B cell (primary cell): ENCODE results near the gene STX12. TPM values are rescaled to one million over a fixed set of nuclear protein-coding genes. Genes with fewer than 3 reads are reported as not detected.

Source experiments
- ATAC-seq: fragments of 200-7000 bp; cut with Tn5 transposase; one replicate; pipeline ENCODE4 v1.10.0; 2021; ENCODE audit warnings: low read depth, mild to moderate bottlenecking, moderate number of reproducible peaks, moderate library complexity
- CTCF ChIA-PET: fragments of 350-600 bp; sonication (Branson Sonifier 250); formaldehyde crosslinking; loops from one replicate; lab custom pipeline; 2021; ENCODE audit warnings: antibody characterized with exemption, inconsistent platforms; lab: Charles Lee
- POLR2A ChIA-PET: fragments of 350-600 bp; sonication (Branson Sonifier 250); formaldehyde crosslinking; loops from one replicate; lab custom pipeline; 2021; ENCODE audit warnings: antibody characterized with exemption; lab: Charles Lee
- DNase-seq: peaks from one replicate; pipeline ENCODE4 v3.0.0; 2013
- H2AFZ ChIP-seq: 2 replicates; pipeline ENCODE4 v1.6.1; 2012; ENCODE audit warnings: mild to moderate bottlenecking, low read depth, low read length; ENCODE audit not compliant: insufficient read depth, poor library complexity, severe bottlenecking
- H3K27ac ChIP-seq, 2 donors: 1 replicate in 1 of 2; 2 replicates in 1 of 2; pipeline ENCODE4 v1.5.1; 2012 to 2013; ENCODE audit warnings: low read length in 2 of 2, mild to moderate bottlenecking in 2 of 2, moderate library complexity in 1 of 2
- H3K27me3 ChIP-seq, 4 experiments: fragments of 200-600 bp in 1 of 4; sonication (generic) in 1 of 4; replicated peaks in 1 of 4; 1 replicate in 2 of 4; 2 replicates in 2 of 4; pipeline versions ENCODE4 v1.6.1 to v1.7.0; 2013 to 2016; ENCODE audit warnings: low read length in 3 of 4, mild to moderate bottlenecking in 2 of 4, mixed read lengths in 1 of 4, moderate library complexity in 1 of 4; ENCODE audit not compliant: insufficient read depth in 4 of 4, control insufficient read depth in 3 of 4; ENCODE audit errors: control extremely low read depth in 1 of 4
- H3K36me3 ChIP-seq, 2 experiments: replicated peaks in 1 of 2; 1 replicate in 1 of 2; 2 replicates in 1 of 2; pipeline versions ENCODE4 v1.6.1 to v1.7.1; 2013; ENCODE audit warnings: low read length in 1 of 2; ENCODE audit not compliant: insufficient read depth in 2 of 2, control insufficient read depth in 1 of 2; ENCODE audit errors: control extremely low read depth in 1 of 2, extremely low read depth in 1 of 2
- H3K4me1 ChIP-seq, 2 donors: fragments of 200-600 bp in 1 of 2; sonication (generic) in 1 of 2; 1 replicate in 1 of 2; 2 replicates in 1 of 2; pipeline versions ENCODE4 v1.5.1 to v1.6.1; 2013 to 2017; ENCODE audit warnings: low read length in 2 of 2; ENCODE audit not compliant: control insufficient read depth in 2 of 2, insufficient read depth in 2 of 2
- H3K4me2 ChIP-seq: replicated peaks from 2 replicates; pipeline ENCODE3; 2012; ENCODE audit warnings: mild to moderate bottlenecking, low read depth, low read length; ENCODE audit not compliant: poor library complexity, severe bottlenecking
- H3K4me3 ChIP-seq, 5 experiments: fragments of 200-600 bp in 1 of 5; sonication (generic) in 1 of 5; 1 replicate in 3 of 5; 2 replicates in 2 of 5; pipeline versions ENCODE4 v1.5.1 to v1.7.0; 2011 to 2016; ENCODE audit warnings: low read length in 4 of 5, mild to moderate bottlenecking in 4 of 5, low read depth in 2 of 5, control low read depth in 1 of 5, moderate library complexity in 1 of 5; ENCODE audit not compliant: insufficient read depth in 1 of 5; ENCODE audit errors: control extremely low read depth in 1 of 5, extremely low read depth in 1 of 5
- H3K79me2 ChIP-seq: fragments of 200-600 bp; sonication (generic); one replicate; pipeline ENCODE4 v1.6.0; 2016; ENCODE audit warnings: low read length; ENCODE audit not compliant: control insufficient read depth, insufficient read depth
- H3K9ac ChIP-seq: fragments of 200-600 bp; sonication (generic); 2 replicates; pipeline ENCODE4 v1.6.1; 2017; ENCODE audit warnings: mild to moderate bottlenecking, low read length, moderate library complexity
- H3K9me3 ChIP-seq, 3 donors: one replicate each; pipeline versions ENCODE4 v1.6.1 to v1.7.1; 2013; ENCODE audit warnings: low read length in 2 of 3; ENCODE audit not compliant: control insufficient read depth in 2 of 3, insufficient read depth in 1 of 3; ENCODE audit errors: control extremely low read depth in 1 of 3
- H4K20me1 ChIP-seq: 2 replicates; pipeline ENCODE4 v1.6.0; 2012; ENCODE audit warnings: mild to moderate bottlenecking, low read length; ENCODE audit not compliant: insufficient read depth, control insufficient read depth, poor library complexity, severe bottlenecking
- H3K27ac Mint-ChIP-seq: one replicate; pipeline ENCODE4 v1.8.0; 2021; ENCODE audit warnings: mixed read lengths
- H3K27me3 Mint-ChIP-seq: one replicate; pipeline ENCODE4 v1.8.0; 2021; ENCODE audit warnings: mixed read lengths
- H3K4me1 Mint-ChIP-seq: one replicate; pipeline ENCODE4 v1.8.0; 2021; ENCODE audit warnings: mixed read lengths
- H3K4me3 Mint-ChIP-seq: one replicate; pipeline ENCODE4 v1.8.0; 2021; ENCODE audit warnings: mixed read lengths
- H3K9me3 Mint-ChIP-seq: one replicate; pipeline ENCODE4 v1.8.0; 2022; ENCODE audit warnings: mixed read lengths; ENCODE audit not compliant: insufficient read depth
- EZH2 ChIP-seq: IDR thresholded peaks from 2 replicates; pipeline ENCODE4 v1.6.1; 2012; ENCODE audit warnings: borderline replicate concordance, low read depth, mild to moderate bottlenecking, moderate library complexity, low read length; ENCODE audit not compliant: insufficient read depth, poor library complexity, severe bottlenecking
- WGBS: methylation state at CpG from one replicate; pipeline ENCODE4 v1.1.5; 2013; ENCODE audit warnings: missing lambda C conversion rate; ENCODE audit not compliant: insufficient coverage; 5-methylcytosine and 5-hydroxymethylcytosine counted together
- intact Hi-C: fragments of 100-400 bp; cut with micrococcal nuclease; formaldehyde crosslinking; loops from one replicate; pipeline ENCODE4 v1.10.0; 2022
- polyA plus RNA-seq: library from polyadenylated mRNA; depleted of rRNA; stranded (reverse); fragments of >200 nt; gene quantifications from 2 replicates; pipeline ENCODE4 v1.2.3, GENCODE V29; 2012
- total RNA-seq, 2 donors: library from RNA; stranded (reverse); fragments of 120-200 nt in 1 of 2; gene quantifications; 1 replicate in 1 of 2; 2 replicates in 1 of 2; pipeline versions ENCODE4 v1.2.3 to v1.2.4, GENCODE V29; 2013 to 2022
- TF ChIP-seq, protein P1 (sequence below): fragments of 200-600 bp; IDR thresholded peaks from one replicate; pipeline ENCODE4 v1.8.0; 2022; ENCODE audit warnings: antibody characterized with exemption, mild to moderate bottlenecking

The STX12 gene
- total and polyA plus RNA-seq, 2 donors (not counting 1 experiment from before 2014, with no cell fraction given) = 20.5 to 36.4 TPM

DNA sequence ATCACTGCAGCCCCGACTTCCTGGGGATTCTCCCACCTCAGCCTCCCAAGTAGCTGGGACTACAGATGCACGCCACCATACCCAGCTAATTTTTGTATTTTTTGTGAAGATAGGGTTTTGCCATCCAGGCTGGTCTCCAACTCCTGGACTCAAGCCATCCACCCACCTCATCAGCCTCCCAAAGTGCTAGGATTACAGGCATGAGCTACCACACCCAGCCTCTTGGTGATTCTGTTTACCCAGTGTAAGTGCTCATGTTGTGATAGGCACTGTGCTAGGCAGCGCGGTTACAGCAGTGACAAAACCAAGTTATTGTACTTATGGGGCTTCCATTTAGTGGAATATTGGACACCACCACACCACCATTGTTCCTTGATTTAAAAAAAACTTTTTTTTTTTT, 9.7 kb upstream of the STX12 start:
- Histone ChIP-seq H4K20me1 (no peaks in the 10 kb centered on the region), H2AFZ (no peak overlapping the region), H3K27me3 (no peaks in the 10 kb centered on the region), H3K36me3 (peaks cover 6 to 18% of the 10 kb centered on the region in 2 experiments), H3K9me3 (no peaks in the 10 kb centered on the region), H3K4me1 (no peaks in the 10 kb centered on the region), H3K4me2 (no peak overlapping the region), H3K79me2 (no peaks in the 10 kb centered on the region), H3K27ac (no peak overlapping the region), H3K9ac (no peak overlapping the region), H3K4me3 (no peak overlapping the region)
- TF ChIP-seq EZH2 = no peak
- TF ChIP-seq, protein P1, sequence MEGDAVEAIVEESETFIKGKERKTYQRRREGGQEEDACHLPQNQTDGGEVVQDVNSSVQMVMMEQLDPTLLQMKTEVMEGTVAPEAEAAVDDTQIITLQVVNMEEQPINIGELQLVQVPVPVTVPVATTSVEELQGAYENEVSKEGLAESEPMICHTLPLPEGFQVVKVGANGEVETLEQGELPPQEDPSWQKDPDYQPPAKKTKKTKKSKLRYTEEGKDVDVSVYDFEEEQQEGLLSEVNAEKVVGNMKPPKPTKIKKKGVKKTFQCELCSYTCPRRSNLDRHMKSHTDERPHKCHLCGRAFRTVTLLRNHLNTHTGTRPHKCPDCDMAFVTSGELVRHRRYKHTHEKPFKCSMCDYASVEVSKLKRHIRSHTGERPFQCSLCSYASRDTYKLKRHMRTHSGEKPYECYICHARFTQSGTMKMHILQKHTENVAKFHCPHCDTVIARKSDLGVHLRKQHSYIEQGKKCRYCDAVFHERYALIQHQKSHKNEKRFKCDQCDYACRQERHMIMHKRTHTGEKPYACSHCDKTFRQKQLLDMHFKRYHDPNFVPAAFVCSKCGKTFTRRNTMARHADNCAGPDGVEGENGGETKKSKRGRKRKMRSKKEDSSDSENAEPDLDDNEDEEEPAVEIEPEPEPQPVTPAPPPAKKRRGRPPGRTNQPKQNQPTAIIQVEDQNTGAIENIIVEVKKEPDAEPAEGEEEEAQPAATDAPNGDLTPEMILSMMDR = no peak
- no peaks in the 10 kb centered on the region for H3K4me1 Mint-ChIP-seq
- no peak for DNase-seq
- ChIA-PET CTCF (no interaction called here), POLR2A (interaction anchor here (1.0 kb wide), 1 partner anchor 10 kb away, joined by 3 read pairs; the partner anchor contains the start of gene STX12)
- no peak for ATAC-seq
- H3K27me3 Mint-ChIP-seq = no peaks in the 10 kb centered on the region
- intact Hi-C loops = no loop called here
- H3K27ac Mint-ChIP-seq = no peak overlapping the region
- no peak overlapping the region for H3K4me3 Mint-ChIP-seq
- no peaks in the 10 kb centered on the region for H3K9me3 Mint-ChIP-seq
- WGBS = 100% methylated on average over 1 of the region's 4 CpGs

DNA sequence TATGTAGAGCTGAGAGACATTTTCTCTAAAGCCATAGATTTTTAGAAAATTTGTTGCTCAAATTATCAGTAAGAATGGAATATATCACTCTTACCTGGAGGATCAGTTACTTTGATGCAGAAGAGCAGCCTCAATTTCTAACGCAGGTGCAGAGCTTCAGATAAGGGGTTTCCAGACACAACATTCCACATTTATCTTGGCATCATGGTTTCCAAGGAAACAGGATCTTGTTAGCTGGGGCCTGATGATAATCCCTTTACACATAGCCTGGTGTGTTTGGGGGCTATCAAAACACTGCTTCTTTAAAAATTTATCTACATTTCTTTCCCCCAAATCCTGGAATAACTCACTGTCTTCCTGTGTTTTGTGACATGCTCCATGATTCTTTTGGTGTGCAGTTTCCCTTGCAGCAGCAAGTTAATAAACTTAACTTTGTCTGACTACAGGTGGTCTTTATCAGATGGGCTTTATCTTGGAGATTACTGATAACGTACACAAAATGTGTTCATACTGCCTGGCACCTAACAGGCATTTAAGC, 2.7 kb upstream of the STX12 start:
- peaks cover 19% of the 10 kb centered on the region for H3K4me1 Mint-ChIP-seq

More for the DNA sequence above, 2.7 kb upstream of the STX12 start:
- no peak overlapping the region for H3K9ac ChIP-seq
- H3K36me3 ChIP-seq = no peaks in the 10 kb centered on the region
- H3K4me1 ChIP-seq = peaks cover 16 to 23% of the 10 kb centered on the region in 2 donors
- H3K4me2 ChIP-seq = no peak overlapping the region
- no peak for TF ChIP-seq EZH2
- TF ChIP-seq, protein P1 = no peak
- no peak overlapping the region for H3K4me3 ChIP-seq
- no peak overlapping the region for H2AFZ ChIP-seq
- Mint-ChIP-seq H3K4me3 (no peak overlapping the region), H3K27me3 (no peaks in the 10 kb centered on the region), H3K27ac (peak overlapping the region; percentile 13), H3K9me3 (no peaks in the 10 kb centered on the region)
- no peak for DNase-seq
- ATAC-seq = no peak
- intact Hi-C loops = loop anchor here (5.0 kb wide), 2 partner anchors 557 to 673 kb away; partner anchors contain the start of gene MED18
- H3K27ac ChIP-seq = no peak overlapping the region
- WGBS = no CpG with 5 or more reads among the region's 2 CpGs
- CTCF ChIA-PET = interaction anchor here (0.7 kb wide), 1 partner anchor 800 kb away, joined by 3 read pairs; no protein-coding TSS in a partner anchor
- no peaks in the 10 kb centered on the region for H4K20me1 ChIP-seq
- POLR2A ChIA-PET = no interaction called here
- peaks cover 23% of the 10 kb centered on the region for H3K79me2 ChIP-seq
- H3K9me3 ChIP-seq = no peaks in the 10 kb centered on the region
- no peaks in the 10 kb centered on the region for H3K27me3 ChIP-seq
